Measurements from ENCODE around the gene SHC2. TPM values are rescaled to one million over a fixed set of nuclear protein-coding genes. Genes with fewer than 3 reads are reported as not detected.
A peak's percentile ranks its signal among the peaks of the same experiment; 100 is the strongest.

The SHC2 gene
- total and polyA plus RNA-seq, 2 of the 13 experiments (the other 11 are each of a cell fraction or from before 2014, with no cell fraction given) = 9.0 to 18.3 TPM

DNA sequence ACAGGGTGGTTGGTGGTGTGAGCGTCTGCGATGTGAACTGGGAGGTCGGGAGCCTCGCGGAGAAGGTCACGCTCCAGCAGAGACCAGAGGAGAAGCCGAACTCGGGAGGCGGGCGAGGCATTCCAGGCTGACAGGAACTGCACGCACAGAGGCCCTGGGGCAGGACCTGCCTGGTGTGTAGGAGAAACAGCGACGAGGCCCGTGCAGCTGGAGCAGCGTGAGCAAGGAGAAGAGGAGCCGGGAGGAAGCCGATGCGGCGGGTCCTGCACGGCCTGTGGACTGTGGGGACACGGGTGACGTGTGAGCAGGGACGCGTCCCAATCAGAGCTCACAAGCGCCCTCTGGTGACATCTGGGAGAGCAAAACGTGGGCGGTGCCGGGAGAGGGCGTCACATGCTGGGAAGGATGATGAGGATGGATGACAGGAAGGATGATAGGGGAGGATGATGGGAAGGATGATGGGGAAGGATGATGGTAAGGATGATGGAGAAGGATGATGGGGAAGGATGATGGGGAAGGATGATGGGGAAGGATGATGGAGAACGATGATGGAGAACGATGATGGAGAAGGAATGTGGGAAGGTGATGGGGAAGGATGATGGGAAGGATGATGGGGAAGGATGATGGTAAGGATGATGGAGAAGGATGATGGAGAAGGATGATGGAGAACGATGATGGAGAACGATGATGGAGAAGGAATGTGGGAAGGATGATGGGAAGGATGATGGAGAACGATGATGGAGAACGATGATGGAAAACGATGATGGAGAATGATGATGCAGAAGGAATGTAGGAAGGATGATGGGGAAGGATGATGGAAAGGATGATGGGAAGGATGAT is 19.4 kb upstream of the SHC2 start (continued):
- TF ChIP-seq, protein P1, sequence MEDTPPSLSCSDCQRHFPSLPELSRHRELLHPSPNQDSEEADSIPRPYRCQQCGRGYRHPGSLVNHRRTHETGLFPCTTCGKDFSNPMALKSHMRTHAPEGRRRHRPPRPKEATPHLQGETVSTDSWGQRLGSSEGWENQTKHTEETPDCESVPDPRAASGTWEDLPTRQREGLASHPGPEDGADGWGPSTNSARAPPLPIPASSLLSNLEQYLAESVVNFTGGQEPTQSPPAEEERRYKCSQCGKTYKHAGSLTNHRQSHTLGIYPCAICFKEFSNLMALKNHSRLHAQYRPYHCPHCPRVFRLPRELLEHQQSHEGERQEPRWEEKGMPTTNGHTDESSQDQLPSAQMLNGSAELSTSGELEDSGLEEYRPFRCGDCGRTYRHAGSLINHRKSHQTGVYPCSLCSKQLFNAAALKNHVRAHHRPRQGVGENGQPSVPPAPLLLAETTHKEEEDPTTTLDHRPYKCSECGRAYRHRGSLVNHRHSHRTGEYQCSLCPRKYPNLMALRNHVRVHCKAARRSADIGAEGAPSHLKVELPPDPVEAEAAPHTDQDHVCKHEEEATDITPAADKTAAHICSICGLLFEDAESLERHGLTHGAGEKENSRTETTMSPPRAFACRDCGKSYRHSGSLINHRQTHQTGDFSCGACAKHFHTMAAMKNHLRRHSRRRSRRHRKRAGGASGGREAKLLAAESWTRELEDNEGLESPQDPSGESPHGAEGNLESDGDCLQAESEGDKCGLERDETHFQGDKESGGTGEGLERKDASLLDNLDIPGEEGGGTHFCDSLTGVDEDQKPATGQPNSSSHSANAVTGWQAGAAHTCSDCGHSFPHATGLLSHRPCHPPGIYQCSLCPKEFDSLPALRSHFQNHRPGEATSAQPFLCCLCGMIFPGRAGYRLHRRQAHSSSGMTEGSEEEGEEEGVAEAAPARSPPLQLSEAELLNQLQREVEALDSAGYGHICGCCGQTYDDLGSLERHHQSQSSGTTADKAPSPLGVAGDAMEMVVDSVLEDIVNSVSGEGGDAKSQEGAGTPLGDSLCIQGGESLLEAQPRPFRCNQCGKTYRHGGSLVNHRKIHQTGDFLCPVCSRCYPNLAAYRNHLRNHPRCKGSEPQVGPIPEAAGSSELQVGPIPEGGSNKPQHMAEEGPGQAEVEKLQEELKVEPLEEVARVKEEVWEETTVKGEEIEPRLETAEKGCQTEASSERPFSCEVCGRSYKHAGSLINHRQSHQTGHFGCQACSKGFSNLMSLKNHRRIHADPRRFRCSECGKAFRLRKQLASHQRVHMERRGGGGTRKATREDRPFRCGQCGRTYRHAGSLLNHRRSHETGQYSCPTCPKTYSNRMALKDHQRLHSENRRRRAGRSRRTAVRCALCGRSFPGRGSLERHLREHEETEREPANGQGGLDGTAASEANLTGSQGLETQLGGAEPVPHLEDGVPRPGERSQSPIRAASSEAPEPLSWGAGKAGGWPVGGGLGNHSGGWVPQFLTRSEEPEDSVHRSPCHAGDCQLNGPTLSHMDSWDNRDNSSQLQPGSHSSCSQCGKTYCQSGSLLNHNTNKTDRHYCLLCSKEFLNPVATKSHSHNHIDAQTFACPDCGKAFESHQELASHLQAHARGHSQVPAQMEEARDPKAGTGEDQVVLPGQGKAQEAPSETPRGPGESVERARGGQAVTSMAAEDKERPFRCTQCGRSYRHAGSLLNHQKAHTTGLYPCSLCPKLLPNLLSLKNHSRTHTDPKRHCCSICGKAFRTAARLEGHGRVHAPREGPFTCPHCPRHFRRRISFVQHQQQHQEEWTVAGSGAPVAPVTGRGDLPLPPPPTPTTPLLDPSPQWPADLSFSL (CRISPR knock-in tag; IDR thresholded peaks at IDR 0.05) = no peak
- TF ChIP-seq, protein P2, sequence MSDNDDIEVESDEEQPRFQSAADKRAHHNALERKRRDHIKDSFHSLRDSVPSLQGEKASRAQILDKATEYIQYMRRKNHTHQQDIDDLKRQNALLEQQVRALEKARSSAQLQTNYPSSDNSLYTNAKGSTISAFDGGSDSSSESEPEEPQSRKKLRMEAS (IDR thresholded peaks at IDR 0.05) = 0 out of 2 replicates have a peak, but pooled peaks have one; percentile 14
- 0 out of 3 replicates have a peak, but pooled peaks have one; percentile 40 for TF ChIP-seq MXI1 (IDR thresholded peaks at IDR 0.05; ENCODE audit: borderline replicate concordance, low read depth, low read length)
- TF ChIP-seq, protein P3, sequence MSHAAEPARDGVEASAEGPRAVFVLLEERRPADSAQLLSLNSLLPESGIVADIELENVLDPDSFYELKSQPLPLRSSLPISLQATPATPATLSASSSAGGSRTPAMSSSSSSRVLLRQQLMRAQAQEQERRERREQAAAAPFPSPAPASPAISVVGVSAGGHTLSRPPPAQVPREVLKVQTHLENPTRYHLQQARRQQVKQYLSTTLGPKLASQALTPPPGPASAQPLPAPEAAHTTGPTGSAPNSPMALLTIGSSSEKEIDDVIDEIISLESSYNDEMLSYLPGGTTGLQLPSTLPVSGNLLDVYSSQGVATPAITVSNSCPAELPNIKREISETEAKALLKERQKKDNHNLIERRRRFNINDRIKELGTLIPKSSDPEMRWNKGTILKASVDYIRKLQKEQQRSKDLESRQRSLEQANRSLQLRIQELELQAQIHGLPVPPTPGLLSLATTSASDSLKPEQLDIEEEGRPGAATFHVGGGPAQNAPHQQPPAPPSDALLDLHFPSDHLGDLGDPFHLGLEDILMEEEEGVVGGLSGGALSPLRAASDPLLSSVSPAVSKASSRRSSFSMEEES (CRISPR knock-in tag; IDR thresholded peaks at IDR 0.05) = 0 out of 2 replicates have a peak, but pooled peaks have one; percentile 43
